GM12873 (cell line): Measurements from ENCODE around the gene CALD1.

ENCODE experiments used
- TF ChIP-seq, protein P1 (sequence below): IDR thresholded peaks from 2 replicates; pipeline ENCODE4 v1.5.1; 2012; ENCODE audit warnings: low read depth, mild to moderate bottlenecking, moderate library complexity, low read length, control low read depth; ENCODE audit not compliant: insufficient read depth; ENCODE audit errors: missing control alignments

The CALD1 gene

DNA sequence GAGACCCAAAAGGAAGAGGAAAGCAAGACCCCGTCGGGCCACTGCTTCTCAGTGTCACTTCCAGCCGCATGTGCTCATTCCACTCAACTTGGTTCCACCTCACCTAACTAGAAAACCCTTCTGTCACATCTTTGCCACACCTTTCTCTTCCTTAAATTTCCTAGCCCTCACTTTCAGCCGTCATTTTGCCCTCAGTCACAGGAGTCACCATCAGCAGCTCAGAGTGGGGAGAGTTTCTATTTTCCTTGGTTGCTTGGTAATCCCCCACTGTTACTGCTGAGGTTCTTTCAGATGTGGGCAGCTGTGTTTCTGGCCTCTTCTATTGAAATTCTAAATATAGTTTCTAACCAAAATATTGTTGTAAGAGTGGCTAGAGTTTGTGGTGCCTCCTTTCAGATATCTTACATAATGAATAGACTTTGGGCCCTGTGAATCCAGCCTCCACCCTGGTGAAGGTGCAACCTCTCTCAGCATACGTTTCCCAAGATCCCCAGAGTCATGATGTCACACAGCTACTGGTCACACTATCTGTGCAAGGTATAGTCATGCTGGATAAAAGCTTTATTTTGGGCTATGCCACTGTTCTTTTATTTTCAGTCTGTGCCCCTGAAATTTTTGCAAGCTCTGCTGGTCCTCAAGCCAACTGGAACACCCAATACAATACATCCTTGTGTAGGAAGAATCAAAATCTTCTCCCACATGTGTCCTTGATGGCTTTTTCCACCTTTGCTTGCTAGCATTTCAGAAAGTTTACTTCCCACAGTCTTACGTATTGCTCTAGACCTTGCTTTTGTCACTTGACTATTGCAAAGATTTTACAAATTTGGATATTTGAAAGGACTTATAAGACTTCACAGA lies 216.0 kb downstream of the CALD1 start:
- TF ChIP-seq, protein P1, sequence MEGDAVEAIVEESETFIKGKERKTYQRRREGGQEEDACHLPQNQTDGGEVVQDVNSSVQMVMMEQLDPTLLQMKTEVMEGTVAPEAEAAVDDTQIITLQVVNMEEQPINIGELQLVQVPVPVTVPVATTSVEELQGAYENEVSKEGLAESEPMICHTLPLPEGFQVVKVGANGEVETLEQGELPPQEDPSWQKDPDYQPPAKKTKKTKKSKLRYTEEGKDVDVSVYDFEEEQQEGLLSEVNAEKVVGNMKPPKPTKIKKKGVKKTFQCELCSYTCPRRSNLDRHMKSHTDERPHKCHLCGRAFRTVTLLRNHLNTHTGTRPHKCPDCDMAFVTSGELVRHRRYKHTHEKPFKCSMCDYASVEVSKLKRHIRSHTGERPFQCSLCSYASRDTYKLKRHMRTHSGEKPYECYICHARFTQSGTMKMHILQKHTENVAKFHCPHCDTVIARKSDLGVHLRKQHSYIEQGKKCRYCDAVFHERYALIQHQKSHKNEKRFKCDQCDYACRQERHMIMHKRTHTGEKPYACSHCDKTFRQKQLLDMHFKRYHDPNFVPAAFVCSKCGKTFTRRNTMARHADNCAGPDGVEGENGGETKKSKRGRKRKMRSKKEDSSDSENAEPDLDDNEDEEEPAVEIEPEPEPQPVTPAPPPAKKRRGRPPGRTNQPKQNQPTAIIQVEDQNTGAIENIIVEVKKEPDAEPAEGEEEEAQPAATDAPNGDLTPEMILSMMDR: no peak

DNA sequence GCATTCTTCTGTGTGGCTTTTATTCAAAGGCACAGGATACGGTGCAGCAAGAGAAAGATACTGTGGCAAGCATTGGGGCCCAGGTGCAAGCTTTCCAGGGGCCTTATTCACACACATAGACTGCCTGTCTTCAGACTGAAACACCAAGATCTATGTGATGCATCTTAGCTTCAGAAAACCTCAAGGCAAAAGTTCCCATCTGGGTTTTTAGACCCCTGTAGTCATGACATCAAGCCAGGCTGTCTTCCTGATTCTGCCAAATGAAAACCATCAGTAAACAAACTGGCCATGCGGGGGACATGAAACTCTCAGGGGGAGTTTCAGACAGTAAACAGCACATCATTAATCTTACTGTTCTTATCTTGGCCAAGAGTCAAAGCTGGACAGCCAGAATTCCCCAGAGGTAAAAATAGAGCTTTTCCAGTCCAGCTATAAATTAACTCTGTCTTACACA lies 216.7 kb downstream of the CALD1 start:
- TF ChIP-seq, protein P1: no peak

DNA sequence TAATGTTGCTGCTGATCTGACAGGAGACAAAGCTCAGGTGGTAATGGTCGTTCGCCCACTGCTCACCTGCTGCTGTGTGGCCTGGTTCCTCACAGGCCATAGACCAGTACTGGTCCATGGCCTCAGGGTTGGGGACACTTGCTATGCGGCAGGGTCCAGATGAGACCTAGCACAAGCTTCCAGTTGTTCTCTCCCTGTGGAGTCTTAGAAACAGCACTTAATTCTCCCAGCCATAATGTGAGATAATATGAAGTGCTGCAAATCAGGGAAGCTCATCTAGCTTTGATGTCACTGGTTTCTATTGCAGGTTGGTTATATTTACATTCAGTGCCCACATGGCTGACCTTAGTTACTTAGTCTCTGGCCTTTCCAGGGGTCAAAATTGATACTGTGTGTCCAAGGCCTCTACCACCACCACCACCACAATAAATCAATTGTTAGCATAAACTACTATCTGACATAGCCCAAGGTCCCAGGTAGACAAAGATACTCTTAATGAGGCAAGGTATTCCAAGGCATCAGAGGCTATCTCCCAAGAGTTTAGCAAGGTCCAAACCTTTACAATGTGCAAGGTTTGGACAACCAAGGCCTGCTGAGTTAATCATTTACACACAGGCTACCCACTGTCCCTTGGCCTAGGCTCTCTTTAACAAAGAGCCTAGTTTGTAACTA lies 217.9 kb downstream of the CALD1 start:
- TF ChIP-seq, protein P1: no peak

DNA sequence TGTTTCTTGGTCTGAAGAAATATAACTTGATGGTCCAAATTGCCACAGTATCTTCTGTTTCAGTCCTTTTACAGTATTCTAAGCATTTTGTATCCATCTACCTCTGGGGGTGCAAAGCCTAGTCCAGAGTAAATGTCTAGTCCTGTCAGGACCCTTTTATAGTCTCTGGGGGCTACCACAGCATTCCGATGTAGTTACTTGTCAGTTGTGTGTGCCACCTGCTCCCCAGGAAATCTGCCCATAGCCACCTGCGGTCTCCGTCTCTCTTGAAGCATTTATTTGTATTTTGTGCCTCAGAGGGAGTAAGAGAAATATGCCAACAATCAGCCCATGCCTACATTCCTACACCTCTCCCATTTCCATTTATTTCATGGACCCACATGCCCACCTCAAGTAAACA lies 219.7 kb downstream of the CALD1 start:
- TF ChIP-seq, protein P1: no peak

DNA sequence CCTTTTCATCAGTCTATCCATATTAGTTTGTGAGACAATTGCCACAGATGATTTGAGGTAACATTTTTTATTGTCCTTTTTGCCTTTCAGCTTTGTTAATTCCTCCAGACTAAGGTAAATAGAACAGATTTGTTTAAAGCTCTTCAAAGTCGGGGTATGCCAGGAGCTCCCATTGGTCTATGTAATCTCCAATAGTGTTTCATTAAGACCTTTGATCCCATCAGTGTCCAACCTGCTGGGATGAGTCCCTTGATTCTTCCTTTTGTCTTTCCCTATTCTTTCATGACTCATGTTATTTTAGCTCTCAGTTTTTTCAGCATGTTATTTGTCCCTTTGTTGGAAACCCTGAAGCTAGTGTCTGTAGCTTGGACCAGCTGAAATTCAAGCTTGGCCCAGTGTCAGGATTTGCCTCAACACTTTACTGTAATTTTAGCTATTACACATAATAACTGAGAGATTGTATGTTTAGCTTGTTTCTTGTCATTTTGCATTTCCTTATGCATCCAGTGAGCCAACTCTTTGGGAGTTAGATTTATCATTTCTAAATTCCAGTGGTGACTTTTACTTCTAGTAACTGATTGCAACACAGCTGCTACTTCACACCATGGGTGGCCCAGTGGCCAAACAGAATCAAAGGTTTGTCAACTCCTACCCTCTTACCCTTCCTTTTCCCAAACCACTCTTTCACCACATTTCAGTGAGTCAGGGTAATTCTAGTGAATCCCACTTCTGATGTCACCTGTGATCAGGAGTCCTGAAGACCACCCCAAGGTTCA lies 222.1 kb downstream of the CALD1 start:
- TF ChIP-seq, protein P1: no peak

DNA sequence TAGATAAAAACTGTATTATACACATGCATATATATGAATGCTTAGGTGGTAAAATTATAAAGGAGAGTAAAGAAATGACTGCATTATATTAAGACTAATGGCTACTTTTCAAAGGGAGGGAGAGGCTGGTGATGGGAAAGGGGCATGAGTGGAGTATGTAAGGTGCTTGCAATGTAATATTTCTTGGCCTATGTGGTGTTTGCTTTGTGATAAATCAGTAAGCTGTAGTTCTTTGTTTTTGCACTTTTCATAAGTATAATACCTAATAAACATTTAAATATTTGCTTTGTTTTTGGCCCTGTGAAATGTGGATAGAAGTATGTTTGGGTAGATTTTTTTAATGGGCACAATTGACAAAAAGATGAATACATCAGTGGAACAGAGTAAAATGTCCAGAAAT lies 232.8 kb downstream of the CALD1 start:
- TF ChIP-seq, protein P1: no peak
